HepG2 (cell line): Measurements from ENCODE around the gene U2AF1L4. TPM values are rescaled to one million over a fixed set of nuclear protein-coding genes. Genes with fewer than 3 reads are reported as not detected.

Experiments
- ATAC-seq: fragments of 200-7000 bp; cut with Tn5 transposase; 3 replicates; pipeline ENCODE4 v1.9.1; 2020; ENCODE audit warnings: mild to moderate bottlenecking, moderate library complexity
- BruUV-seq: library from RNA; stranded (reverse); fragments of 400-500 nt; replicated peaks from 2 replicates; lab custom pipeline; 2021; lab: Mats Ljungman, UMichigan
- CTCF ChIA-PET: fragments of 300-600 bp; formaldehyde crosslinking; extraction: SDS; loops from one replicate; lab custom pipeline; 2021; ENCODE audit warnings: low total read pairs, inconsistent platforms, low intra/inter-chr PET ratio; lab: Yijun Ruan, JAX
- POLR2A ChIA-PET: fragments of 350-600 bp; sonication (Branson Sonifier 250); formaldehyde crosslinking; loops from one replicate; lab custom pipeline; 2020; ENCODE audit warnings: antibody characterized with exemption, inconsistent platforms; lab: Yijun Ruan, JAX
- DNase-seq: peaks from one replicate; pipeline ENCODE4 v3.0.0-alpha.2; 2015; ENCODE audit warnings: low spot score
- FAIRE-seq: peaks from 3 replicates; lab custom pipeline; 2011; peaks lifted over from hg19 to GRCh38; lab: Jason Lieb, UNC
- H2AFZ ChIP-seq: one replicate; pipeline ENCODE4 v1.6.1; 2011; ENCODE audit warnings: low read length, inconsistent platforms
- H3K27ac ChIP-seq: fragments of 300-600 bp; 3 replicates; pipeline ENCODE4 v1.8.0; 2011; ENCODE audit warnings: mixed run types, mild to moderate bottlenecking, mixed read lengths, low read length, inconsistent platforms; ENCODE audit not compliant: insufficient read depth; ENCODE audit errors: extremely low read length
- H3K27me3 ChIP-seq, 2 experiments: fragments of 200-600 bp in 1 of 2; 2 replicates in 1 of 2; 3 replicates in 1 of 2; pipeline versions ENCODE4 v1.6.0 to v1.8.0; 2011; ENCODE audit warnings: low read length in 2 of 2, mild to moderate bottlenecking in 2 of 2, moderate library complexity in 2 of 2, inconsistent platforms in 1 of 2; ENCODE audit not compliant: insufficient read depth in 2 of 2, control insufficient read depth in 1 of 2
- H3K36me3 ChIP-seq, 2 experiments: fragments of 200-600 bp in 1 of 2; replicated peaks in 1 of 2; 2 replicates in 1 of 2; 3 replicates in 1 of 2; pipeline versions ENCODE4 v1.5.1 to v1.8.0; 2011; ENCODE audit warnings: low read length in 2 of 2, inconsistent platforms in 1 of 2; ENCODE audit not compliant: insufficient read depth in 2 of 2, control insufficient read depth in 1 of 2
- H3K4me1 ChIP-seq: 2 replicates; pipeline ENCODE4 v1.5.1; 2012; ENCODE audit warnings: low read length, inconsistent platforms; ENCODE audit not compliant: insufficient read depth
- H3K4me2 ChIP-seq: 2 replicates; pipeline ENCODE4 v1.6.0; 2011; ENCODE audit warnings: low read depth, low read length, inconsistent platforms
- H3K4me3 ChIP-seq, 3 experiments: fragments of 200-600 bp in 1 of 3; sonication (generic), shearing (Covaris generic) in 1 of 3; replicated peaks in 1 of 3; 2 replicates each; pipeline ENCODE4 v1.5.1; 2011 to 2016; ENCODE audit warnings: low read length in 3 of 3, inconsistent platforms in 2 of 3, low read depth in 2 of 3, mild to moderate bottlenecking in 2 of 3, control low read depth in 1 of 3, mixed read lengths in 1 of 3; ENCODE audit not compliant: insufficient read depth in 1 of 3
- H3K79me2 ChIP-seq: one replicate; pipeline ENCODE4 v1.6.1; 2011; ENCODE audit warnings: low read length, inconsistent platforms; ENCODE audit not compliant: insufficient read depth
- H3K9ac ChIP-seq: 2 replicates; pipeline ENCODE4 v1.6.0; 2011; ENCODE audit warnings: mild to moderate bottlenecking, low read depth, low read length, inconsistent platforms; ENCODE audit not compliant: insufficient read depth
- H3K9me3 ChIP-seq: 2 replicates; pipeline ENCODE4 v1.5.1; 2012; ENCODE audit warnings: mild to moderate bottlenecking, low read length
- H4K20me1 ChIP-seq: 2 replicates; pipeline ENCODE4 v1.6.0; 2011; ENCODE audit warnings: inconsistent platforms, mild to moderate bottlenecking, low read length, moderate library complexity; ENCODE audit not compliant: insufficient read depth
- DBP ChIP-seq: sonication (generic); formaldehyde crosslinking; IDR thresholded peaks from 2 replicates; pipeline ENCODE4 v1.4.0; 2020; ENCODE audit warnings: missing genetic modification reagents; ENCODE audit errors: not compliant biosample characterization
- FIP1L1 ChIP-seq: fragments of 200-400 bp; formaldehyde crosslinking; IDR thresholded peaks from 2 replicates; pipeline ENCODE4 v1.6.1; 2018; ENCODE audit warnings: low read depth, mild to moderate bottlenecking, low read length, moderate library complexity, borderline replicate concordance; ENCODE audit not compliant: insufficient read depth
- HNF4A ChIP-seq: sonication (generic); formaldehyde crosslinking; IDR thresholded peaks from 2 replicates; pipeline ENCODE4 v1.4.0; 2020; ENCODE audit warnings: missing genetic modification reagents
- LBX2 ChIP-seq: sonication (generic); formaldehyde crosslinking; IDR thresholded peaks from 2 replicates; pipeline ENCODE4 v1.5.0; 2020; ENCODE audit warnings: missing genetic modification reagents, mild to moderate bottlenecking, borderline replicate concordance
- MAFK ChIP-seq, 2 experiments: IDR thresholded peaks in 1 of 2; conservative IDR thresholded peaks in 1 of 2; 2 replicates each; pipeline ENCODE4 v1.6.1; 2011; ENCODE audit warnings: improper control_type of control experiment in 2 of 2, low read length in 2 of 2
- MIER3 ChIP-seq: IDR thresholded peaks from 2 replicates; pipeline ENCODE4 v1.6.1; 2016; ENCODE audit warnings: missing compliant biosample characterization, borderline replicate concordance
- NCOA5 ChIP-seq: sonication (generic); formaldehyde crosslinking; IDR thresholded peaks from 2 replicates; pipeline ENCODE4 v1.4.0; 2020; ENCODE audit warnings: missing genetic modification reagents
- PCBP2 ChIP-seq: fragments of 200-400 bp; formaldehyde crosslinking; optimal IDR thresholded peaks from 2 replicates; pipeline ENCODE3; 2018; ENCODE audit warnings: low read length, low read depth; ENCODE audit not compliant: poor library complexity, severe bottlenecking
- POLR2A ChIP-seq, 2 experiments: IDR thresholded peaks; 2 replicates each; pipeline ENCODE4 v1.6.1; 2011; ENCODE audit warnings: low read depth in 2 of 2, low read length in 2 of 2, mild to moderate bottlenecking in 1 of 2, moderate library complexity in 1 of 2; ENCODE audit not compliant: insufficient read depth in 1 of 2
- SIN3B ChIP-seq: fragments of 150-350 bp; IDR thresholded peaks from 2 replicates; pipeline ENCODE4 v1.6.1; 2014; ENCODE audit warnings: low read length
- TBX2 ChIP-seq: sonication (generic); formaldehyde crosslinking; IDR thresholded peaks from 2 replicates; pipeline ENCODE4 v1.5.0; 2020; ENCODE audit warnings: missing genetic modification reagents, mild to moderate bottlenecking, borderline replicate concordance
- TP53 ChIP-seq: sonication (generic); formaldehyde crosslinking; conservative IDR thresholded peaks from 2 replicates; pipeline ENCODE4 v1.4.0; 2020; ENCODE audit warnings: missing genetic modification reagents
- XRCC5 ChIP-seq: fragments of 200-400 bp; formaldehyde crosslinking; optimal IDR thresholded peaks from 2 replicates; pipeline ENCODE3; 2017; ENCODE audit warnings: mild to moderate bottlenecking, low read length
- ZC3H13 ChIP-seq: sonication (generic); formaldehyde crosslinking; IDR thresholded peaks from 2 replicates; pipeline ENCODE4 v1.8.1; 2023; ENCODE audit warnings: mild to moderate bottlenecking, missing genetic modification reagents, moderate library complexity
- ZFY ChIP-seq: sonication (generic); formaldehyde crosslinking; IDR thresholded peaks from 2 replicates; pipeline ENCODE4 v1.4.0; 2020; ENCODE audit warnings: missing genetic modification reagents
- ZNF317 ChIP-seq: sonication (generic); formaldehyde crosslinking; IDR thresholded peaks from 2 replicates; pipeline ENCODE4 v1.5.0; 2020; ENCODE audit warnings: mild to moderate bottlenecking, missing genetic modification reagents
- ZNF44 ChIP-seq: sonication (generic); formaldehyde crosslinking; IDR thresholded peaks from 2 replicates; pipeline ENCODE4 v1.5.1; 2020; ENCODE audit warnings: mild to moderate bottlenecking, missing genetic modification reagents
- ZNF670 ChIP-seq: sonication (generic); formaldehyde crosslinking; IDR thresholded peaks from 2 replicates; pipeline ENCODE4 v1.8.0; 2022; ENCODE audit warnings: mild to moderate bottlenecking, missing genetic modification reagents, borderline replicate concordance
- ZNF740 ChIP-seq: sonication (generic); formaldehyde crosslinking; IDR thresholded peaks from 2 replicates; pipeline ENCODE4 v1.4.0; 2020; ENCODE audit warnings: missing genetic modification reagents
- WGBS: methylation state at CpG from one replicate; pipeline ENCODE4 v1.1.6; 2017; ENCODE audit warnings: low lambda C conversion rate; 5-methylcytosine and 5-hydroxymethylcytosine counted together
- in situ Hi-C: cut with HindIII; loops from 2 replicates; pipeline ENCODE4 v1.10.0; 2017; ENCODE audit warnings: low pct_unique_long_range_greater_than_20kb; ENCODE audit not compliant: extremely low pct_ligation_motif_present
- intact Hi-C: fragments of 100-400 bp; cut with micrococcal nuclease; formaldehyde crosslinking; loops from one replicate; pipeline ENCODE4 v1.10.0; 2022; ENCODE audit not compliant: unreplicated experiment
- polyA plus RNA-seq, 8 experiments: library from polyadenylated mRNA; depleted of rRNA in 3 of 8; stranded (reverse) in 7 of 8; unstranded in 1 of 8; fragments of >200 nt; fragmentation: Illumina TruSeq in 4 of 8; extraction: Trizol in 4 of 8; gene quantifications; 2 replicates each; pipeline versions ENCODE4 v1.2.1 to v1.2.3, GENCODE V29; 2011 to 2016; ENCODE audit warnings: low read depth in 4 of 8, missing spikeins in 1 of 8, mixed read lengths in 1 of 8; ENCODE audit not compliant: insufficient read depth in 1 of 8
- total RNA-seq, 5 experiments: library from RNA; depleted of rRNA; stranded (reverse); fragments of >200 nt; fragmentation: Illumina TruSeq; extraction: Trizol; gene quantifications; 2 replicates each; pipeline ENCODE4 v1.2.3, GENCODE V29; 2016; ENCODE audit warnings: low read depth in 1 of 5

Gene U2AF1L4
- total and polyA plus RNA-seq, 2 of the 13 experiments (the other 11 are each of a cell fraction or from before 2014, with no cell fraction given), result 7.9 to 15.4 TPM

GRCh38 chr19:35754370-35755130 lies 9.3 kb upstream of the U2AF1L4 start:
- ChIA-PET POLR2A (no interaction called here), CTCF (no interaction called here)
- Histone ChIP-seq H3K4me2 (no peak overlapping the region), H3K4me1 (peaks cover 23% of the 10 kb centered on the region), H3K36me3 (peaks cover 3 to 21% of the 10 kb centered on the region in 2 experiments; a peak in 3 of 5 replicates), H3K79me2 (peaks cover 5% of the 10 kb centered on the region), H3K9ac (no peak overlapping the region)
- no peak for ATAC-seq
- no peak for TF ChIP-seq NCOA5
- TF ChIP-seq HNF4A (CRISPR knock-in tag), result no peak
- no peak for TF ChIP-seq ZNF317 (CRISPR knock-in tag)
- TF ChIP-seq LBX2 (CRISPR knock-in tag), result no peak
- no peak for TF ChIP-seq PCBP2
- no peak for TF ChIP-seq MAFK (conservative IDR thresholded peaks at IDR 0.05 in 1 of 2, IDR thresholded peaks at IDR 0.05 in 1 of 2; ENCODE audit: low read length in 2 of 2)
- TF ChIP-seq TBX2, result no peak
- TF ChIP-seq ZNF740 (CRISPR knock-in tag), result no peak
- no peak for TF ChIP-seq POLR2A (IDR thresholded peaks at IDR 0.05; ENCODE audit: insufficient read depth in 1 of 2, low read depth in 2 of 2, low read length in 2 of 2)
- no peak for TF ChIP-seq XRCC5
- TF ChIP-seq ZC3H13 (CRISPR knock-in tag), result no peak
- TF ChIP-seq ZNF670, result no peak
- TF ChIP-seq SIN3B, result no peak
- no peak for TF ChIP-seq ZFY (CRISPR knock-in tag)
- TF ChIP-seq MIER3, result no peak
- no peak for TF ChIP-seq FIP1L1
- TF ChIP-seq TP53, result no peak
- no peak for TF ChIP-seq ZNF44 (CRISPR knock-in tag)
- no peak for TF ChIP-seq DBP
- TF ChIP-seq, all 625 proteins: peak for 0
- H3K27me3 ChIP-seq, result no peaks in the 10 kb centered on the region
- in situ Hi-C loops (no loop called here), intact Hi-C loops (no loop called here)
- no TSS peak for BruUV-seq
- no peak overlapping the region for H2AFZ ChIP-seq
- no peaks in the 10 kb centered on the region for H4K20me1 ChIP-seq
- no peak for FAIRE-seq
- no peaks in the 10 kb centered on the region for H3K9me3 ChIP-seq
- no peak overlapping the region for H3K4me3 ChIP-seq
- no peak overlapping the region for H3K27ac ChIP-seq
- WGBS, result 87% methylated on average over 13 of the region's 13 CpGs
- DNase-seq, result no peak
